GM19035 (cell line): ENCODE data around the gene GRXCR2.
"Not testable (repeated sequence)": the region's sequence is repeated elsewhere in the genome, so short reads cannot be mapped to it uniquely, and the experiment has no call there.

ENCODE experiments used
- ATAC-seq: cut with Tn5 transposase; IDR thresholded peaks from one replicate; pipeline ENCODE4 v1.9.1; 2021; ENCODE audit not compliant: unreplicated experiment

Gene GRXCR2

GRCh38 chr5:145840458-145841132 is 32.2 kb downstream of the GRXCR2 start:
- ATAC-seq, result no peak

- ATAC-seq, result no peak
Observed at GRCh38 chr5:145838276-145838675, 34.5 kb downstream of the GRXCR2 start.

- ATAC-seq, result not testable (repeated sequence)
Observed at GRCh38 chr5:145836241-145836640, 36.6 kb downstream of the GRXCR2 start.

- no peak for ATAC-seq
Observed at GRCh38 chr5:145835848-145836239, 37.0 kb downstream of the GRXCR2 start.

- ATAC-seq, result peak; percentile 90
Observed at GRCh38 chr5:145834917-145835847, 37.6 kb downstream of the GRXCR2 start, which contains the start of gene PRELID2. Gene PRELID2, minus strand, starts transcription at chr5:145835342. Its CDS starts 91 bp downstream, at chr5:145835251.

GRCh38 chr5:145834554-145834916 is 38.3 kb downstream of the GRXCR2 start:
- ATAC-seq, result peak; percentile 0

- ATAC-seq, result no peak
Observed at GRCh38 chr5:145833631-145834200, 39.1 kb downstream of the GRXCR2 start.

- ATAC-seq, result no peak
Observed at GRCh38 chr5:145830594-145830993, 42.2 kb downstream of the GRXCR2 start.

GRCh38 chr5:145829708-145830361 is 43.0 kb downstream of the GRXCR2 start:
- no peak for ATAC-seq

- no peak for ATAC-seq
Observed at GRCh38 chr5:145826895-145827674, 45.7 kb downstream of the GRXCR2 start.

GRCh38 chr5:145825751-145826180 is 47.0 kb downstream of the GRXCR2 start:
- ATAC-seq, result peak; percentile 76

- ATAC-seq, result no peak
Observed at GRCh38 chr5:145824040-145824439, 48.8 kb downstream of the GRXCR2 start.

- no peak for ATAC-seq
Observed at GRCh38 chr5:145818604-145819003, 54.2 kb downstream of the GRXCR2 start.

GRCh38 chr5:145812877-145813276 is 59.9 kb downstream of the GRXCR2 start:
- no peak for ATAC-seq

- no peak for ATAC-seq
Observed at GRCh38 chr5:145811834-145812625, 60.8 kb downstream of the GRXCR2 start.
